DND-41 (cell line): ENCODE data around the gene DLGAP1.
A peak's percentile ranks its signal among the peaks of the same experiment; 100 is the strongest.

Source experiments
- ATAC-seq: fragments of 200-7000 bp; cut with Tn5 transposase; 3 replicates; pipeline ENCODE4 v1.9.1; 2021; ENCODE audit warnings: low read depth; ENCODE audit not compliant: insufficient read depth
- DNase-seq: peaks from one replicate; pipeline ENCODE4 v3.0.0-alpha.2; 2020
- H2AFZ ChIP-seq: 2 replicates; pipeline ENCODE4 v1.6.0; 2012; ENCODE audit warnings: low read depth, low read length
- H3K27ac ChIP-seq: 2 replicates; pipeline ENCODE4 v1.5.1; 2012; ENCODE audit warnings: low read length, inconsistent platforms
- H3K27me3 ChIP-seq: fragments of 200-600 bp; sonication (generic); 2 replicates; pipeline ENCODE4 v1.6.0; 2012; ENCODE audit warnings: low read length, mild to moderate bottlenecking, inconsistent platforms; ENCODE audit not compliant: insufficient read depth, poor library complexity
- H3K36me3 ChIP-seq: 2 replicates; pipeline ENCODE4 v1.5.1; 2012; ENCODE audit warnings: low read length, inconsistent platforms; ENCODE audit not compliant: insufficient read depth
- H3K4me1 ChIP-seq: 2 replicates; pipeline ENCODE4 v1.5.1; 2012; ENCODE audit warnings: mild to moderate bottlenecking, low read length; ENCODE audit not compliant: insufficient read depth
- H3K4me2 ChIP-seq: 2 replicates; pipeline ENCODE4 v1.6.0; 2012; ENCODE audit warnings: mild to moderate bottlenecking, moderate library complexity, low read length, inconsistent platforms; ENCODE audit not compliant: insufficient read depth
- H3K4me3 ChIP-seq, 2 experiments: fragments of 200-600 bp in 1 of 2; shearing (Covaris generic) in 1 of 2; 2 replicates each; pipeline ENCODE4 v1.5.1; 2012 to 2016; ENCODE audit warnings: inconsistent platforms in 2 of 2, low read length in 2 of 2, mild to moderate bottlenecking in 2 of 2, low read depth in 1 of 2, moderate library complexity in 1 of 2
- H3K79me2 ChIP-seq: 2 replicates; pipeline ENCODE4 v1.6.0; 2012; ENCODE audit warnings: low read length, inconsistent platforms; ENCODE audit not compliant: insufficient read depth
- H3K9ac ChIP-seq: 2 replicates; pipeline ENCODE4 v1.6.0; 2012; ENCODE audit warnings: low read depth, mild to moderate bottlenecking, inconsistent platforms, low read length, moderate library complexity
- H3K9me3 ChIP-seq: 2 replicates; pipeline ENCODE4 v1.5.1; 2012; ENCODE audit warnings: low read length, moderate library complexity, mild to moderate bottlenecking, inconsistent platforms; ENCODE audit not compliant: insufficient read depth, severe bottlenecking
- H4K20me1 ChIP-seq: 2 replicates; pipeline ENCODE4 v1.6.0; 2012; ENCODE audit warnings: low read length; ENCODE audit not compliant: insufficient read depth
- EZH2 ChIP-seq: IDR thresholded peaks from 3 replicates; pipeline ENCODE4 v1.6.1; 2012; ENCODE audit warnings: borderline replicate concordance, low read depth, mild to moderate bottlenecking, moderate library complexity, low read length, inconsistent platforms; ENCODE audit not compliant: severe bottlenecking
- TF ChIP-seq, protein P1 (sequence below): IDR thresholded peaks from 2 replicates; pipeline ENCODE4 v1.5.1; 2012; ENCODE audit warnings: borderline replicate concordance, low read length, moderate library complexity, mild to moderate bottlenecking; ENCODE audit not compliant: poor library complexity, severe bottlenecking; ENCODE audit errors: extremely low read depth

DLGAP1 gene

GRCh38 chr18:4107049-4107467 is 348.0 kb downstream of the DLGAP1 start:
- H3K79me2 ChIP-seq, result no peaks in the 10 kb centered on the region
- no peak overlapping the region for H3K27ac ChIP-seq
- H3K9me3 ChIP-seq, result no peaks in the 10 kb centered on the region
- H3K9ac ChIP-seq, result no peak overlapping the region
- H3K36me3 ChIP-seq, result no peaks in the 10 kb centered on the region
- no peaks in the 10 kb centered on the region for H4K20me1 ChIP-seq
- H3K4me2 ChIP-seq, result no peak overlapping the region
- TF ChIP-seq, protein P1, sequence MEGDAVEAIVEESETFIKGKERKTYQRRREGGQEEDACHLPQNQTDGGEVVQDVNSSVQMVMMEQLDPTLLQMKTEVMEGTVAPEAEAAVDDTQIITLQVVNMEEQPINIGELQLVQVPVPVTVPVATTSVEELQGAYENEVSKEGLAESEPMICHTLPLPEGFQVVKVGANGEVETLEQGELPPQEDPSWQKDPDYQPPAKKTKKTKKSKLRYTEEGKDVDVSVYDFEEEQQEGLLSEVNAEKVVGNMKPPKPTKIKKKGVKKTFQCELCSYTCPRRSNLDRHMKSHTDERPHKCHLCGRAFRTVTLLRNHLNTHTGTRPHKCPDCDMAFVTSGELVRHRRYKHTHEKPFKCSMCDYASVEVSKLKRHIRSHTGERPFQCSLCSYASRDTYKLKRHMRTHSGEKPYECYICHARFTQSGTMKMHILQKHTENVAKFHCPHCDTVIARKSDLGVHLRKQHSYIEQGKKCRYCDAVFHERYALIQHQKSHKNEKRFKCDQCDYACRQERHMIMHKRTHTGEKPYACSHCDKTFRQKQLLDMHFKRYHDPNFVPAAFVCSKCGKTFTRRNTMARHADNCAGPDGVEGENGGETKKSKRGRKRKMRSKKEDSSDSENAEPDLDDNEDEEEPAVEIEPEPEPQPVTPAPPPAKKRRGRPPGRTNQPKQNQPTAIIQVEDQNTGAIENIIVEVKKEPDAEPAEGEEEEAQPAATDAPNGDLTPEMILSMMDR, result no peak
- TF ChIP-seq EZH2, result no peak
- DNase-seq, result no peak
- no peaks in the 10 kb centered on the region for H3K4me1 ChIP-seq
- H3K4me3 ChIP-seq, result no peak overlapping the region
- no peak for ATAC-seq
- no peaks in the 10 kb centered on the region for H3K27me3 ChIP-seq
- no peak overlapping the region for H2AFZ ChIP-seq

- ATAC-seq (peak; percentile 76), DNase-seq (peak; percentile 64)
- no peak overlapping the region for H3K27ac ChIP-seq
- no peak overlapping the region for H2AFZ ChIP-seq
- no peak overlapping the region for H3K4me2 ChIP-seq
- no peaks in the 10 kb centered on the region for H3K79me2 ChIP-seq
- TF ChIP-seq EZH2, result no peak
- TF ChIP-seq, protein P1, result peak; percentile 91
- no peak overlapping the region for H3K9ac ChIP-seq
- no peaks in the 10 kb centered on the region for H3K4me1 ChIP-seq
- H4K20me1 ChIP-seq, result no peaks in the 10 kb centered on the region
- H3K36me3 ChIP-seq, result no peaks in the 10 kb centered on the region
- H3K4me3 ChIP-seq, result no peak overlapping the region
- no peaks in the 10 kb centered on the region for H3K27me3 ChIP-seq
- no peaks in the 10 kb centered on the region for H3K9me3 ChIP-seq
Observed at GRCh38 chr18:4106407-4107033, 348.6 kb downstream of the DLGAP1 start.

DNA sequence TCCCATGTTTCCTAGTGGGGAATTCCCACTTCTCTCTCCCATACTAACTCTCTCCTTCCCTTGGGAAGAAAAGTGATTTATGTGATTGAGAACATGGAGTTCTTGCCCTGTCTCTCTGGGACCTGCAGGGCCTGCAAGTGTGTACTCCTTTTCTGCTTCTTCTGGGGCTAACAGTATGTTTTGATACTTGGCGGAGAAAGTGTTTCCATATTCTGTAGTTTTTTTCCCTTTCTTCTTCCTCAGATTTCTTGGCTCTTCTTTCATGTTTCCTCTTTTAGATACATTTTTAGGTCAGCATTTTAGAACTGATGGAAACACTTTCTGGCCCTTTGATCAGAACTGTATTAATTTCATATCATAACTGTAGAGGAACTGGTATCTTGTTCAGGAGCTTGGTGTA is 352.2 kb downstream of the DLGAP1 start:
- ATAC-seq, result no peak
- Histone ChIP-seq H3K27me3 (no peaks in the 10 kb centered on the region), H3K79me2 (no peaks in the 10 kb centered on the region), H3K9me3 (no peaks in the 10 kb centered on the region), H4K20me1 (no peaks in the 10 kb centered on the region), H3K9ac (no peak overlapping the region), H3K4me1 (no peaks in the 10 kb centered on the region), H3K36me3 (no peaks in the 10 kb centered on the region), H2AFZ (no peak overlapping the region), H3K4me2 (no peak overlapping the region), H3K4me3 (no peak overlapping the region), H3K27ac (no peak overlapping the region)
- TF ChIP-seq, protein P1, result no peak
- TF ChIP-seq EZH2, result no peak
- no peak for DNase-seq

DNA sequence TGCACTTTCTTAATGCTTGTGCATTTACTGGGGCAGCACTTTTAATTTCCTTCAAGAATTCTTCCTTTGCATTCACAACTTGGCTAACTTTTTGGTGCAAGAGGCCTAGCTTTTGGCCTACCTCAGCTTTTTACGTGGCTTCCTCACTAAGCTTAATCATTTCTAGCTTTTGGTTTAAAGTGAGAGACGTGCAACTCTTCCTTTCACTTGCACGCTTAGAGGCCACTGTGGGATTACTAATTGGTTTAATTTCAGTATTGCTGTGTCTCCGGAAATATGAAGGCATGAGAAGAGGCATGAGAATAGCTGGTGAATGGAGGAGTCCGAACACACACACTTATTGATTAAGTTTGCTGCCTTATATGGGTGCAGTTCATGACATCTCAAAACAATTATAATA is 354.1 kb downstream of the DLGAP1 start:
- H2AFZ ChIP-seq, result no peak overlapping the region
- H4K20me1 ChIP-seq, result no peaks in the 10 kb centered on the region
- H3K4me3 ChIP-seq, result no peak overlapping the region
- H3K27me3 ChIP-seq, result no peaks in the 10 kb centered on the region
- H3K27ac ChIP-seq, result no peak overlapping the region
- no peak for ATAC-seq
- no peaks in the 10 kb centered on the region for H3K4me1 ChIP-seq
- no peak for TF ChIP-seq EZH2
- TF ChIP-seq, protein P1, result no peak
- H3K9ac ChIP-seq, result no peak overlapping the region
- no peaks in the 10 kb centered on the region for H3K9me3 ChIP-seq
- H3K4me2 ChIP-seq, result no peak overlapping the region
- H3K79me2 ChIP-seq, result no peaks in the 10 kb centered on the region
- DNase-seq, result no peak
- H3K36me3 ChIP-seq, result no peaks in the 10 kb centered on the region
